NCI-H524 (cell line): ENCODE measurements around the gene NLRP7.

ENCODE experiments used
- DNase-seq, 2 experiments: peaks; one replicate each; lab custom pipeline; 2025; lab: John Stamatoyannopoulos, UW

Gene NLRP7

DNA sequence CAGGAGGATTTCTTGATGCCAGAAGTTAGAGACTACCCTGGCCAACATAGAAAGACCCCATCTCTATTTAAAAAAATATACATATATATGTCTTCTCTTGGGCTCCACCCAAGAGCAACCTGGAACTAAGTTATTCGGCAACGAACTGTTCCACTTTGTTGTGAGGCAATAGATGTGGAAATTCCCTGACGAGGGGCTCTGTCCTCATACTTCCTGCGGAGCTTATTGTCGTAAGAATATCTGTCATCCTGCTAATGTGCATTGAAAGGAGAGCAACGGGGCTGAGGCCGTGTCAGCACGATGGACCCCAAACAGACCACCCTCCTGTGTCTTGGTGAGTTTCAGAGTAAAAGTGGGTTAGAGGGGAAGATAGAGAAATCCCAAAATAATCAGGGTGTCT lies 73.3 kb downstream of the NLRP7 start, which contains the start of gene FCAR:
Gene FCAR (plus strand): TSS at position 246 of the 400 bp plus-strand sequence. CDS start 55 bp downstream, at position 301.
- DNase-seq: no peak
